C1 segment of cervical spinal cord (tissue), 14 donors: ENCODE data around the gene LLGL2.

Experiments
- DNase-seq, 14 donors: peaks; one replicate each; lab custom pipeline; 2025; lab: John Stamatoyannopoulos, UW

Gene LLGL2

DNA sequence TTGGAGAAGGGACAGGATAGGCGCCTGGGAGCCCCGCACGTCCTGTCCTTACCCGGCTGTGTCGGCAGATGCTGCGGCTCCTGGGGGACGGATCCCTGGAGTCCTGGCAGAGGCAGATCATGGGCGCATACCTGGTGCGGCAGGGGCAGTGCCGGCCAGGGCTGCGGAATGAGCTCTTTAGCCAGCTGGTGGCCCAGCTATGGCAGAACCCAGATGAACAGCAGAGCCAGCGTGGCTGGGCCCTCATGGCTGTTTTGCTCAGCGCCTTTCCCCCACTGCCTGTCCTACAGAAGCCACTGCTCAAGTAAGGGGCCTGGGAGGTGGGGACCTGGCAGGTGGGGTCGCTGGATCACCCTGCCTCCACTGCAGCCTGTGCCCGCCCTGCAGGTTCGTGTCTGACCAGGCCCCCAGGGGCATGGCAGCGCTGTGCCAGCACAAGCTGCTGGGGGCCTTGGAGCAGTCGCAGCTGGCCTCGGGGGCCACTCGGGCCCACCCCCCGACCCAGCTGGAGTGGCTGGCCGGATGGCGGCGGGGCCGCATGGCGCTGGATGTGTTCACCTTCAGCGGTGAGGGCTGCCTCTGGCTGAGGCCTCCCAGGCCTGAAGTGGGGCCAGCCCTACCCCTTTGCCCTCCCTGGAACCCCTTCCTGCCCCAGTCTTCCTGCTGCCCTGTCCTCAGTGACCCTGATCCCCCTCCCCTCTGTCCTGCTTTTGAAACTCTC, 87.6 kb downstream of the LLGL2 start:
- no peak for DNase-seq

DNA sequence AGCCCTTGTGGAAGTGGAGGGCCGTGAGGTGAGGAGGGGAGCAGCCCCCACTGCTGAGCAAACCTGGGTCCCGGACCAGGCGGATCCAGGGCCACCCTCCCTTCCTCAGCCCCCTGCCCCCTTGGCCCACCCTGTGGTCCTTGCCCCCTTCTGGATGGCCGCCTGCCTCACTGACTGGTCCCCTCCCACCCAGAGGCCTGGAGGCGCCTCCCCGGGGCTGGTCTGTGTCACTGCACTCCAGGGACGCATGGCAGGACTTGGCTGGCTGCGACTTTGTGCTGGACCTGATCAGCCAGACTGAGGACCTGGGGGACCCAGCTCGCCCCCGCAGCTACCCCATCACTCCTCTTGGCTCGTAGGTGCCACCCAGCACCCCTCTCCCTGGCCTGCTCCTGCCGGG, 88.5 kb downstream of the LLGL2 start:
- DNase-seq = no peak

DNA sequence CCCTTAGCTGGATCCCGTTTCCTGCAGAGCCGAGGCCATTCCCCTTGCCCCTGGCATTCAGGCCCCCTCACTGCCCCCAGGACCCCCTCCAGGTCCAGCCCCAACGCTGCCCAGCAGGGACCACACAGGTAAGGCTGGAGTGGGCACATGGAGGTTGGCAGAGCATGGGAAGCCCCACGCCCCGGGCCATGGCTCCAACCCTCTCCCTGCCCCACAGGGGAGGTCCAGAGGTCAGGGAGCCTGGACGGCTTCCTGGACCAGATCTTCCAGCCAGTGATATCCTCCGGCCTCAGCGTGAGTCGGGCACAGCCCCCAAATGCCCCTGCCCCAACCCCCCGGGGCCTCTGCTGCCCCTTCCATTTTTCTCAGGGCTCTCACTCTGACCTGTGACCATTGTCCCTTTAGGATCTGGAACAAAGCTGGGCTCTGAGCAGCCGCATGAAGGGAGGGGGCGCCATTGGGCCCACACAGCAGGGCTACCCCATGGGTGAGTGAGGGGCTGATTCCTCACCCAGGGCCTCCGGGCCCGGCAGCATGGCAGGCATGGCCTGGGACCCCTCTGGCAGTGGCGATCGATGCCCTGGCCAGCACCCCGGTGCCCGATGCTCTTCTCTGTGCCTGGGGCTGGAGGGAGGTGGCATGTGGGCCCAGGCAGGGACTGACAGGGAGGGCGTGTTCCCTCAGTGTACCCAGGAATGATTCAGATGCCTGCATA, 89.2 kb downstream of the LLGL2 start:
- no peak for DNase-seq

DNA sequence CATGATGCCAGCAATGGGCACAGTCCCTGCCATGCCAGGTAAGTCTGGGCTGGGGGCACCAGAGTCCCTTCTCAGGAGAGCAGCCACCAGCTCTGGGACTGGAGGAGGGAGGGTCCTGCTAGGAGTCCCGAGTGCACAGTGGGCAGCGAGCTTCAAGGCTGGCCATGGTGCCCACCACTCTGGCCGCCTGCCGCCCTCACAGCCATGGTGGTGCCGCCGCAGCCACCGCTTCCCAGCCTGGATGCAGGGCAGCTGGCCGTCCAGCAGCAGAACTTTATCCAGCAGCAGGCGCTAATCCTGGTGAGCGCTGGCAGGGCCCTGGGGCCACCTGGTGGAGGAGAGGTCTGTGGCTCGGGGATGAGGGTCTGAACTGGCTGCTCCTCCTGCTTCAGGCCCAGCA, 89.8 kb downstream of the LLGL2 start:
- no peak for DNase-seq

DNA sequence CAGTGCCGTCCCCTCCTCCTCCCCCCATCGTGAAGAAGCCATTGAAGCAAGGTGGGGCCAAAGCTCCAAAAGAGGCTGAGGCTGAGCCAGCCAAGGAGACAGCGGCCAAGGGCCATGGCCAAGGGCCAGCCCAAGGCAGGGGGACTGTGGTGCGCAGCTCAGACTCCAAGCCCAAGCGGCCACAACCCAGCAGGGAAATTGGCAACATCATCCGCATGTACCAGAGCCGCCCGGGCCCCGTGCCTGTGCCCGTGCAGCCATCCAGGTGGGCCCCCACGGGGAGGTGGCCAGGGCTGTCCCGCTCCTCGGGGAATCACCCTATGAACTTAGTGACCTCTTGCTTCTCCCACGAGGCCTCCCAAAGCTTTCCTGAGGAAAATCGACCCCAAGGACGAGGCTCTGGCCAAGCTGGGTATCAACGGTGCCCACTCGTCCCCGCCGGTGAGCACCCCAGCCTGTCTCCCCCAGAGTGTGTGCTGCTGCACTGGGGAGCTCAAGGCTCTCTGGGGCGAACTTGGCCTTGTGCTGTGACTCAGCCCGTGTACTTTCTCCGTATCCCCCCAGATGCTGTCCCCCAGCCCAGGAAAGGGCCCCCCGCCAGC, 91.1 kb downstream of the LLGL2 start:
- DNase-seq = no peak

DNA sequence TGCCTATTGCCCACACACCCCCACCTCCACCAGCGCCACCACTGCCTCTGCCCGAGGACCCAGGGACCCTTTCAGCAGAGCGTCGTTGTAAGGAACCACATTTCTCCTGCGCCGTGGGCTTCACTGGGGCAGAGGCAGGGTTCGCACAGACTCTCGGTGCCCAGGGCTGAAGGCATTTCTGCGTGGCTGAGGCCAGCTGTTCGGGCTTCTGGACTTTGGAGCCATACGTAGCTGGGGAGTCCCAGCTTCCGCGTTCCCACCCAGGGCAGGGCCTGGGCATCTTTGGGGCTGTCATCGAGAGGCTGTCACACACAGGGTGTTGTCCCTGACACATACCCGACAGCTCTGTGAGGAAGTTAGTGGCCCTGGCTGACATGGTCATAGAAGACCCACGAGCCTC, 91.7 kb downstream of the LLGL2 start:
- no peak for DNase-seq

DNA sequence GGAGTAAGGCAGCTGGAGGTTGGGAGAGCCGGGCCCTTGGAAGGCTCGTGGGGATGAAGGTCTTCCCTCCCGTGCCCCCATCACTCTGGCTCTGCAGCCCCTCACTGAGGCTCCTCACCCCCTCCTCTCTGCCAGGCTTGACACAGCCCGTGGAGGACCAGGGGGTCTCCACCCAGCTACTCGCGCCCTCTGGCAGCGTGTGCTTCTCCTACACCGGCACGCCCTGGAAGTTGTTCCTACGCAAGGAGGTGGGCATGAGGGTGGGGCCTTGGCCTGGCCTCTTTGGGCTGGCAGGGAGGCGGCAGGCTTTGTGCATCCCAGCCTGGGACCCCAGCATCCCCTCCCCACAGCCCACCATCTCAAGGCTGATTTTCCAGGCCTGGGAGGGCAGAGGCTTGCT, 92.2 kb downstream of the LLGL2 start:
- no peak for DNase-seq

DNA sequence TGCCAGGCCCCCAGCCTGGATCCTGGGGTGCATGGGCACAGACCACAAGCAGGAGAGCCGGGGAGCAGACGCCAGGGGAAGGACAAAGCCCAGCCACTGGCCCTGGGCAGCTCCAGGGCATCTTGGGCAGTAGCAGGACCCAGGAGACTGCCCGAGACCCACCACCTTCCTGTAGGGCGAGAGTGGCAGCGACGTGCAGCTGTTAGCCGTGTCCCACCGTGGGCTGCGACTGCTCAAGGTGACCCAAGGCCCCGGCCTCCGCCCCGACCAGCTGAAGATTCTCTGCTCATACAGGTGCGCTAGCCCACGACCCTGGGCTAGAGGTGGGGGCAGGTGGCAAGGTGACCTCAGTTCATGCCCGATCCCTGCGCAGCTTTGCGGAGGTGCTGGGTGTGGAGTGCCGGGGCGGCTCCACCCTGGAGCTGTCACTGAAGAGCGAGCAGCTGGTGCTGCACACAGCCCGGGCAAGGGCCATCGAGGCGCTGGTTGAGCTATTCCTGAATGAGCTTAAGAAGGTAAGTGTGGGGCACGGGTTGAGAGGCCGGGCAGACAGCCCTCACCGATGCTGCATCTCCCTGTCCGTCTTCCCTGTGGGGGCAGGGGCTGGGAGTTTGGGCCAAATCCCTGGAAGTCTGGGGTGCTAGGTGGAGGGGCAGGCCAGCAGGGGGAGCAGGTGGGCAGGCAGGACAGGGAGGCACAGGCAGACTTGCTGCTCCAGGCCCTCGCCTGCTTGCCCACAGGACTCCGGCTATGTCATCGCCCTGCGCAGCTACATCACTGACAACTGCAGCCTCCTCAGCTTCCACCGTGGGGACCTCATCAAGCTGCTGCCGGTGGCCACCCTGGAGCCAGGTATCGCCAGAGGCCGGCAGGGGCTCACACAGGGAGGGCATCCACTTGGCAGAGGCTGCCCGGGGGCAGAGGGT, 94.3 kb downstream of the LLGL2 start:
- DNase-seq = peak in 1 of 14 donors; percentile 65

DNA sequence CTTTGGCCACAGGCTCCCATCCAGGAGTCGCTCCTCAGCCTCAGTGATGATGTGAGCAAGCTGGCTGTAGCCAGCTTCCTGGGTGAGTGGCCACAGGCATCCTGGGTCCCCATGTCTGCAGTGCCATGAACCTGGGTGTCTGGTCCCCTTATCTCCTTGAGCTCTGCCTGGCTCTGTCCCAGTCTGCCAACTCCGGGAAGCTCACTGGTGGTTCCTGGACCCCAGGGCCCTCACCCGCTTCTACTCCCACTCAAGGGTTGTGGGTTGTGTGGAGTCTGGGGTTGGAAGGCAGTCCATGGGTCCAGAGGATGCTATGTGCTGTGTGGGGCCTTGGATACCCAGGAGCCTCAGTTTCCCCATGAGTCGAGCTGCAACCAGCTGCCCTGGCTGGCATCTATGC, 96.0 kb downstream of the LLGL2 start:
- DNase-seq = no peak

DNA sequence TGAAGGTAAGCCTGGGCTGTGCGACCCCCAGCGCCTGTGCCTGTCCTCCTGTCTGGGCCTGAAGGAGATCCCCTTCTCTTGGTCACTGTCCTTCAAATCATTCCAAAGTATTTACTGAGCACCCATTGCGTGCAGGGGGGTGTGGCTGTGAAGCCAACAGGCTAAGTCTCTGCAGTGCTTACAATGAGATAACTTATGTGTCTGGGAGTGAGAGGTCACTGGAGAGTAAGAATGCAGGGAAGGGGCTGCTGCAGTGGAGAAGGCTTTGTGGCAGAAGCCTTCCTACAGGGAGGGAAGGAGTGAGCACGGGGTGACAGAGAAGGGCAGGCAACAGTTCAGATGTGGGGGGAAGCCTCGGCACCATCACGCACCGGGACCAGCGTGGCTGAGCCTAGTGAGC, 96.6 kb downstream of the LLGL2 start:
- DNase-seq = no peak

DNA sequence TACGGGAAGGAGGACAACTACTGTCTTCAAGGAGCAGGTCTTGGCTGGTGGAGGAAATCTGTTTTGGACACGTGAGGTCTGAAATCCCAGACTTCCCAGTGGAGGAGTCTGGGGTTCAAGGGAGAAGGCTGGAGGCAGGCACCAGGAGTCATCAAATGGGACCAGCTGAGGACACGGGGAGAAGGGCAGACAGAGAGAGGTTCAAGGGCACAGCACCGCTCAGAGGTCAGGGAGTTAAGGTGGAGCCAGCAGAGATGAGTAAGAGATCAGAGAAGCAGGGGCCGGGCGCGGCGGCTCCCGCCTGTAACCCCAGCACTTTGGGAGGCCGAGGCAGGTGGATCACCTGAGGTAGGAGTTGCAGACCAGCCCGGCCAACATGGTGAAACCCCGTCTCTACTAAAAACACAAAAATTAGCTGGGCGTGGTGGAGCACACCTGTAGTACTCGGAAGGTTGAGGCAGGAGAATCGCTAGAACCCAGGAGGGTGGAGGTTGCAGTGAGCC, 97.3 kb downstream of the LLGL2 start:
- no peak for DNase-seq

DNA sequence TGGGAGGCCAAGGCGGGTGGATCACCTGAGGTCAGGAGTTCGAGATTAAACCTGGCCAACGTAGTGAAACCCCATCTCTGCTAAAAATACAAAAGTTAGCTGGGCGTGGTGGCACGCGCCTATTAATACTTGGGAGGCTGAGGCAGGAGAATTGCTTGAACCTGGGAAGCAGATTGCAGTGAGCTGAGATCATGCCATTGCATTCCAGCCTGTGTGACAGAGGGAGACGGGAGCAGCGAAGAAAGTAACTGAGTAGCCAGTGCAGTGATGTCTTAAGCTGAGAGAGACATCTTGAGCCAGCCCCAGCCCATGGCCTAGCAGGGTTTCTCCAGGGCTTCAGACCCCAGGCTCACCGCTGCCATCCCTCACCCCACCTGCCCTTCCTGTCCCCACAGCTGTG, 97.9 kb downstream of the LLGL2 start:
- no peak for DNase-seq

DNA sequence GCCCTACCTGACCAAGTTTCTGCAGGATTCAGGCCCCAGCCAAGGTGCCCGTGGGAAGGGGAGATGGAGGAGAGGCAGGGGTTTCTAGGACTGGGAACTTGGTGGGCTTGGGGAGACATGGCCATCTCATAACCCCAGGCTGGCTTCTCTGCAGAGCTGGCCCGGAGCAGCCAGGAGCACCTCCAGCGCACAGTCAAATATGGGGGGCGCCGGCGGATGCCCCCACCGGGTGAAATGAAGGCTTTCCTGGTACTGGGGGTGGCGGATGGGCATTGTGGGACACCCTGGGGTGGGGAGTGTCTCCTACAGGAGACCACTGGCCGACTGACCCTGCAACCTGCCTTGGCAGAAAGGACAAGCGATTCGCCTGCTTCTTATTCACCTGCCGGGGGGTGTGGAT, 98.5 kb downstream of the LLGL2 start:
- no peak for DNase-seq
